HG03139 (cell line): Measurements from ENCODE around the gene CUL9.
"Not testable (repeated sequence)": the region's sequence is repeated elsewhere in the genome, so short reads cannot be mapped to it uniquely, and the experiment has no call there.

ENCODE experiments used
- ATAC-seq: cut with Tn5 transposase; IDR thresholded peaks from one replicate; pipeline ENCODE4 v1.9.1; 2021; ENCODE audit not compliant: unreplicated experiment

CUL9 gene

DNA sequence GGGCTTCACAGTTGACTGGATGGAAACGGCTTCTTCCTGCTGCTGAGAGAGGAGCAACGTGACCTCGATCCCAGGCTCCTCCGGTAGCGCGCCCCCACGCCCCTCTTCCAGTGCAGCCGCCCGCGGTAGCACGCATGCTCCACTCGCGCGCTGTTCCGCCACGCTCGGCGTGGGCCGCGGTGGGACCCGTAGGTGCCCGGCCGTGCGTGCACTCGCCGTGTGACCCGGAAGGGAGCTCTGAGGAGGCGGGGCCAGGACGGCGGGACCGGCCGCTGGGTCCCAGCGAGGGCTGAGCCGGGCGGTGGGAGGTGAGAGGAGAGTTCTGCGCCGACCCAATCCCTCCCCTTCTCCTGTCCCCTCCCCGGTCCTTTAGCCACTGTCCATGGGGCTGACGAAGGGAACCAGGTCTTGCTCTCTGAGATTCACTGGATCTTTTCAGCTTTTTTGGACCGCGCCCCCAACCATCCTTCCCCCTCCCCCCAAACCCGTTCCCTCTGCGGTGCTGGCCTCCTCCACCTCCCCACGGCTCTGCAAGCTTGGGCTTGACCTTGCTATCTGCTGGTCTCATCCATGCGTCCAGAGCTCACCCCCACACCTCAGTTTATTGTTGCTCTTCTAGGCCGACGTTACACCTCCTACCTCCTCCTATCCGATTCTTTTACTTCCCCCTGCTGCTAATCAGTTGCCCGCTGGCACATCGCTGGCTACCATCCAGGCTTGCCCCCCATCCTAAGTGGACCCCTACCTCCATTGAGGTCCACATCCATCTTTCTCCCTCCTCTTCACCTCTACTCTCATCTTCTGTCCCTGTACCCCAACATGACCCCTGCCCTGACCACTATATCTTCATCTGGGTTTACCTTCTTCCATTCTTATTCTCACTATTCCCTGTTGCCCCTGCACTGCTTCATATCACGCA is at the start of gene CUL9:
TSS of gene CUL9 (plus strand) at position 255 of the 919 bp plus-strand sequence. CDS start 2,115 bp downstream, outside the sequence.
- peak; percentile 92 for ATAC-seq

DNA sequence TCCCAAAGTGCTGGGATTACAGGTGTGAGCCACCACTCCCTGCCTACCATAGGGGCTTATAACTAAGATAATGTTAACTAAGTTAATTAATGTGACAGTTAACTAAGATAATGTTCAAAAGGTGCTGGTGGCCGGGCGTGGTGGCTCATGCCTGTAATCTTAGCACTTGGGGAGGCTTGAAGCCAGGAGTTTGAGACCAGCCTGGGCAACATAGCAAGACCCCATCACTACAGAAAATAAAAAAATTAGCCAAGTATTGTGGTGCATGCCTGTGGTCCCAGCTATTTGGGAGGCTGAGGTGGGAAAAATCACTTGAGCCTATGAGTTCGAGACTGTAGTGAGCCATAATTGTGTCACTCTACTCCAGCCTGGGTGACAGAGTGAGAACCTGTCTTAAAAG is 43.7 kb upstream of the CUL9 start:
- ATAC-seq: no peak

DNA sequence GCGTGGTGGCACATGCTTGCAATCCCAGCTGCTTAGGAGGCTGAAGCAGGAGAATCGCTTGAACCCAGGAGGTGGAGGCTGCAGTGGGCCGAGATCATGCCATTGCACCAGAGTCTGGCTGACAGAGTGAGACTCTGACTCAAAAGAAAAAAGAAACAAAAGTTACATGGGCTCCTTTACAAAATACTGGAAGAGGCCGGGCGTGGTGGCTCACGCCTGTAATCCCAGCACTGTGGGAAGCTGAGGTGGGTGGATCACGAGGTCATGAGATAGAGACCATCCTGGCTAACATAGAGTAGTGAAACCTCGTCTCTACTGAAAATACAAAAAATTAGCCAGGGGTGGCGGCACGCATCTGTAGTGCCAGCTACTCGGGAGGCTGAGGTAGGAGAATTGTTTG is 42.0 kb upstream of the CUL9 start:
- ATAC-seq: not testable (repeated sequence)

DNA sequence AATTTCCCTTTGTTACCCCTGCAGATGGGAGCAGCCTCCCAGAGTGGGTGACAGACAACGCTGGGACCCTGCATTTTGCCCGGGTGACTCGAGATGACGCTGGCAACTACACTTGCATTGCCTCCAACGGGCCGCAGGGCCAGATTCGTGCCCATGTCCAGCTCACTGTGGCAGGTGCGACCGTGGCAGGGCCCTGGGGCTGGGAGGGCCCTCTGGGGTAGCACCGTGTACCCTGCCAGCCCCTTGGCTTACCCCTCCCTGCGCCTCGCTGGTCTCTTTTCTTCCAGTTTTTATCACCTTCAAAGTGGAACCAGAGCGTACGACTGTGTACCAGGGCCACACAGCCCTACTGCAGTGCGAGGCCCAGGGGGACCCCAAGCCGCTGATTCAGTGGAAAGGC is 40.4 kb upstream of the CUL9 start:
- ATAC-seq: no peak

DNA sequence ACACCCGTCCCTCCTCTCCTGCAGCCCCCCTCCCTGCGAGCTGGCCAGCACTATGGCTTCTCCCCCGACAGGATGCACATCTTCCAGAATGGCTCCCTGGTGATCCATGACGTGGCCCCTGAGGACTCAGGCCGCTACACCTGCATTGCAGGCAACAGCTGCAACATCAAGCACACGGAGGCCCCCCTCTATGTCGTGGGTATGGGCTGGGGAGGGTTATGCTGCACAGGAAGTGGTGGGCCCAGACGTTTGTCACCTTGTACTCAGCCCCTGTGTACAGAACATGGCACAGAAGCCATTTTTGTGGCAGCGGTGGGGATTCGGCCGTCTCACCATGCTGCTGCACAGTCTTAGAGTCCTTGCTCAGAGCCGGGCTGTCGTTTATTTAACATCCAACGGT is 39.9 kb upstream of the CUL9 start:
- no peak for ATAC-seq

DNA sequence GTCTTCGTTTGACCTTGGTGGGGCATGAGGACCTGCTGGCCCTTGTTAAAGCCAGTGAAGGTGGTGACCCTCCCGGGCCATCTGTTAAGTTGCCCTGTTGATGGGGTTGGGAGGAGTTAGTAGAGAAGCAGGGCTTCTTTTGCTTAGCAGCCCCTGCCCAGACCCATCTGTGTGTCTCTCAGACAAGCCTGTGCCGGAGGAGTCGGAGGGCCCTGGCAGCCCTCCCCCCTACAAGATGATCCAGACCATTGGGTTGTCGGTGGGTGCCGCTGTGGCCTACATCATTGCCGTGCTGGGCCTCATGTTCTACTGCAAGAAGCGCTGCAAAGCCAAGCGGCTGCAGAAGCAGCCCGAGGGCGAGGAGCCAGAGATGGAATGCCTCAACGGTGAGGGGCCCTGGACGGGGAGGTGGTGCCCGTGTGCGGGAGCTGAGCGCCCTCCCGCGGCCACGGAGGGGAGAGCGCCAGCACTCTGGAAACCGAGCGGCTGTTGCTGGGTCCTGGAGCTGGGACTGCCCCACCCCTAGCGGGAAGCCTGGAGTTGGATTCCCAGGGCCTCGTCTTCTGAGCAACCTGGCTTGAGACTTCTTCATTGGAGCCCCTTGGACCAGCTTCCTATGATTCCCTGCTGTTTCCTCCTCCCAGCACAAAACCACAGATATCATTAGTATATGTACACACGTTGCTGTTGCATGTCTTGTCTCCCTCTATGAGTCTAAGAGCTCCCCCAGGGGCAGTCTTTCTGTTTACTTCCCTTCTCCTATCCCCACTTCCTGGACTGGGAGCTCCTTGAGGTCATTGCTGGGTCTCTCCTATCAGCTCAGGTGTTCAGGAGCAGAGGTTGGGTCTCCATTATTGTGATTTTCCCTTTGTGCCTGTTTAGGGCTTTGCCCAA is 38.5 kb upstream of the CUL9 start:
- ATAC-seq: peak; percentile 68

DNA sequence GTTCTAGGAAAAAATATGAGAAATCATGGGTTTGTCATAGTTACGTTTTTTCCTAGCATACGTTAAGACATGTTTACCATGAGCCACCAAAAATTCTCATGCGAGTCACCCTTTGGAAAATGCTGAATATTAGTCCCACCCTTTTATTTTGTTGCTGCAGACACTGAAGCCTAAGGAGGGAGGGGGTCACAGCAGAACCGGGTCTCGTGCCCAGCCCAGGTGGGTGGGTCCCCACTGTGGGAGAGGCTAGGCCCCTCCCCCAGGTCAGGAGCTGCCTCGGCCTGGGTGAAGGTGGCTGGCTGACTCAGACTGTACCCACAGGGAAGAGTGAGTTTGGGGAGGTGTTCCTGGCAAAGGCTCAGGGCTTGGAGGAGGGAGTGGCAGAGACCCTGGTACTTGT is 37.1 kb upstream of the CUL9 start:
- ATAC-seq: no peak

DNA sequence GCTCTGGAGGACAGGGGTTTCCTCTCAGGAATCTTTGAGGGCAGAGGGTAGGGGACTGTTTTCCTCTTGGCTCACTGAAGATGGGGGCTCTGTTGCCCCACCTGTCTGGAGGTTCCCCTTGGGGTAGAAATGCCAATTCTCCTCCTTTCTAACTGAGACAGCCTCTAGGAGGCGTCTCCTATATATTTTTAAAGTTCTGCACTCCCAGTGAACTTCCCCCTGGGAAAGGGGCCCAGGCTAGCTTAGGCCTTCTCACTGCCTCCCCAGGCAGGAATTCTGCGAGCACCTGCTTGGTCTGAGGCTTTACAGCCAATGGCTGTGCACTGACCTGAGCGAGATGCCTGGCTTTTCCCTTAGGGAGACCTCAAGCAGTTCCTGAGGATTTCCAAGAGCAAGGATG is 35.7 kb upstream of the CUL9 start:
- ATAC-seq: no peak

DNA sequence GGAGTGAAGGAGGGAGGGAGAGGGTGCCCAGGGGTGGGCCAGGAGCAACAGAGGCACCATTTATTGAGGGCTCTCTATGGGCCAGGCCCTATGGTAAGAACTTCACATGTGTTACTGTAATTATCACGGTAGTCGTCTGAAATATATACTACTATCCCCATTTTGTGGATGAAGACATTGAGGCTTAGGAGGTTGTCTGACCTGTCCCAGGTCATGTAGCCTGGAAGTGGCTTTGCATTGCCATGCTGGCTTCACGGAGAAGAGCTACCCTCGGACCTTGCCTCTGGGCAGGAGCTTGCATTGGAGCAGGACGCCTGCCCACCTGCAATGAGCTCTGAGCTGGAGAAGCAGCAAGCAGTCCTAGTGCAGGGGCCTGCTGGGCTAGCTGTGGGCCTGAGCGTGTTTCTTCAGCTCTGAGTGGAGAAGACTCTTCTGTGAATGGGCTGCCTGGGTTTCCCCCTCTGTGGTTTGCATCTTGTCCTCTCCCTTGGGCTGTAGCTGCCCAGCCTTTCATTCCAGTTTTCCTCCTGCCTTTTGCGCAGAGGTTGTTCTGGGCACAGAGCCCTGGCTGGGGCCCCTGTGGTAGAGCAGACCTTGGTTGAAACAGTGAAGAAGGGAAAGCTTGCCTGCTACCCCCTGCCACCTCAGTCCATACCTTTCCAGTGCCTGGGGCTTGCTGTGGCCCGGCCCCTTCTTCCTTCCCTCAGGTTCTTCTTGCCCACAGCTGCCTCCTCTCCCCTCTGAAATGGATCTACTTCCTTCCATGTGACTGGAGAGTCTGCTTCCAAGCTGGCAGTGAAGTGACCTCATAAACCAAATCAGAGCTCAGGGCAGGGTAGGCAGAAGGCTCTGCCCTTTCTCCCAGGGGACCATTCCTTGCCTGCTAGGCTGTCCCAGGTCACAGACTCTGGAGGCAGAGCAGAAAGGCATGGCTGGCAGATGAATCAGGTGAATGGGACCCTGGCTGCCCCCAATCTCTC is 35.0 kb upstream of the CUL9 start:
- ATAC-seq: no peak

DNA sequence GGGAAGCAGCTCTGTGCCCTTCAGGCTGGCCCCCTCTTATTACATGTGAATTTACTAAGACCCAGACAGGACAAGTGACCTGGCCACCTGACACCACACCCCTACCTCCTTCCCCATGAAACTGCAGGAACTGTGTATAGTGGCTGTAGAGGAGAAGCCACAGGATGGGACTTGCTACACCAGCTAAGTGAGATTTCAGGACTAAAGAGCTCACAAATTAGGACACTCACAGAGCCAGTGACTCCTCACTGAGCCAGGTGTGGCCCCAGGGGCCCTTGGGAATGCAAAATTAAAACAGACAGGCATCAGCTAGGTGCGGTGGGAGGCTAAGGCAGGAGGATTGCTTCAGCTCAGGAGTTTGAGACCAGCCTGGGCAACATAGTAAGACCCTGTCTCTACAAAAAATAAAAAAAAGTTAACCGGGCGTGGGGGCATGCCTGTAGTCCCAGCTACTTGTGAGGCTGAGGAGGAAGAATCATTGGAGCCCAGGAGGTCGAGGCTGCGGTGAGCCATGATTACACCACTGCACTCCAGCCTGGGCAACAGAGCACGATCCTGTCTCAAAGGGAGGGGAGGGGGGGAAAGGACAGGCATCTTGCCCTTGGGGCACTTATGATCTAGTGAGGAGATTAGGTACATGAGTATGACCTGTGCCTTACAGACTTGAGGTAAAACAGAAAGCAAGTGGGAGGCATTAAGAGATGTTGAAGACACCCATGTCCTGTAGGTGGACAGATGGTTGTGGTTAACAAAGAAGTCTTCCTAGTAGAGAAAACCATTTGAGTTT is 34.1 kb upstream of the CUL9 start:
- ATAC-seq: no peak

DNA sequence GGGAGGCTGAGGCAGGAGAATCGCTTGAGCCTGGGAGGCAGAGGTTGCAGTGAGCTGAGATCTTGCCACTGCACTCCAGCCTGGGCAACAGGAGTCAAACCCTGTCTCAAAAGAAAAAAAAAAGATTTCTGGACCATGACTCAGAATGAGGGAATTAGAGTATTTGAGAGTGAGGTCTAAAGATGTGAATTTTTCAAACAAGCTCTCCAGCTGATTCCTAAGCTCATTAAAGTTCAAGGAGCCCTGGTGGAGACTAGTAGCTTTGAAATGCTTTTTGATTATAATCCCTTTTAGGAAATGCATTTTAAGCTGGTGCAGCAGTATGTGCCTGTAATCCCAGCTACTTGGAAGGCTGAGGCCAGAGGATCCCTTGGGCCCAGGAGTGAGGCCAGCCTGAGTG is 32.7 kb upstream of the CUL9 start:
- ATAC-seq: no peak

DNA sequence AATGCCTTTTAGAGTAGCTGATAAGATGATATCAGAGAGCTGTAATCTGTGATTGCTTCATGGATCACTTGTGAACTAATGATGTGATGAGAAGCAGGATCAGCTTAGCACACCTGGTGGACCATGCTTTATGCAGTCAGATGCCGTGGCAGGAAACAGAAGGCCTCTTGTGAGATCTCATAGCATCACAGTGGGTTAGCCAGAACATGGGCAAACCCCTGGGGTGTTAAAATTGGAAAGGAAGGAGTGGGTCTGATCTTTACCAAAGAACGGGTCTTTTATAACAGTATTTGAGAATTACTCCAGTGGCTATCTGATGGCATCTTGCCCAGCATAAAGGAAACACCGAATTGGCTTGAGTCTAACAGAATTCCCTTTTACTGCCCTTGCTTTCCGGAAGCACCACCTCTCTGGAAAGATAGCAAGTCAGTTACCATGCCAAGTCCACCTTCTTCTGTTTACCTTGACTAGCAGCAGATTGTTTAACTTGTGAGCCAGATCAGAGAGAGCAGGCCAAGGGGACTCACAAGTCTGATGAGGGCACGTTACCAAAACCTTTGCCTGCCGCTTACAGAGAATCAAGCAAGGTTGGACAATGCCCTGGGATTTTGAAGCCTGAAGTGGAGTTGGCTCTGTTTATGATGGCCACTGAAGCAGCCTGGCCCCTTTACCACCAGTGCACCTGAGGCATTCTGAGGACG is 31.8 kb upstream of the CUL9 start:
- no peak for ATAC-seq

DNA sequence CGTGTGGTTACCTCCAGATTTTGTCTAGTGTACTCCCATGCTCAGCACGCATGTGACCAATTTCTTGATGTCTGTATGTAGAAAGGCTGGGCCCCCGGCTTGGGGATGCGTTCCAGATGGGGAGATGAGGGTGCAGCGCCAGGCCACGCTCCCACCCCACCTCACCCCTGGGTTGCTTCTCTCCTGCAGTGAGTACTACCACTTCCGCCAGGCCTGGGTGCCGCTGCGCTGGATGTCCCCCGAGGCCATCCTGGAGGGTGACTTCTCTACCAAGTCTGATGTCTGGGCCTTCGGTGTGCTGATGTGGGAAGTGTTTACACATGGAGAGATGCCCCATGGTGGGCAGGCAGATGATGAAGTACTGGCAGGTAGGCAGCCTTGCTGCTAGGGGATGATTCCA is 22.4 kb upstream of the CUL9 start:
- no peak for ATAC-seq

DNA sequence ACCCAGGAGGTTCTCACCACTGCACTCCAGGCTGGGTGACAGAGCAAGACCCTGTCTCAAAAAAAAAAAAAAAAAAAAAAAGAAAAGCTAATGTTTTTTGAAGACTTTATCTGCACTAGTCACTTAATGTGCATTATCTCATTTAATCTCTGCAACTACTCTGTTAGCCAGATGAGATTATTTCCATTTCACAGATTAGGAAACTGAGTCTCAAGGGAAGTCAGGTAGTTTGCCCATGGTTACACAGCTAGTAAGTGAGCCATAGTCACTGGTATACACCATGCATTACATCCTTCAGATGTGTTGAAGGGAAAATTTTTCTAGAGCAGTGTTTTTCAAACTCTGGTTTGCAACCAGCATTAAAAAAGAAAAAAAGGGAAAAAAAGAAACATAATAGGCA is 18.1 kb upstream of the CUL9 start:
- no peak for ATAC-seq

DNA sequence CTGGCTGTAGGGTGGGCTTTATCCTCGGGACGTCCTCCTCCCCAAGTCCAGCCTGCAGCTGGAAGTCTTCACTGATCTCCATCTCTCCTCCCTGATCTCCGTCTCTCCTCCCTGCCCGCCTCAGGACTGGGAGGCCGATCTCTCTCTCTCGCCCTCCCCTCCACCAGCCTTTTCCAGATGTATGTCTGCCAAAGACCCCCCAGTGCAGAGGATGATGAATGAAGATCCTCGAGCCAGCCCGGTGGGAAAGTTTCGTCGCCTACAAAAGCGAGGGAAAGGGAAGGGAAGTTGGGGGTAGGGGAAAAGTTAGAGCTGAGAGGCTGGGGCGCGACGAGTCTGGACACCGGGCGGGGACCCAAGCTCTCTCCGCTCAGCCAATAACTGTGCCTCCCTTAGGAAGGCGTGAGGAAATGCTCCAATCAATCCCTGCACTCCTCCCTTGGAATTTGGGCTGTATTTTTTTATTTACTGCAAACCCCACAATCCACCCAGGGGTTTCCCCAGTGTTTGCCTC is 11.5 kb upstream of the CUL9 start:
- ATAC-seq: no peak

DNA sequence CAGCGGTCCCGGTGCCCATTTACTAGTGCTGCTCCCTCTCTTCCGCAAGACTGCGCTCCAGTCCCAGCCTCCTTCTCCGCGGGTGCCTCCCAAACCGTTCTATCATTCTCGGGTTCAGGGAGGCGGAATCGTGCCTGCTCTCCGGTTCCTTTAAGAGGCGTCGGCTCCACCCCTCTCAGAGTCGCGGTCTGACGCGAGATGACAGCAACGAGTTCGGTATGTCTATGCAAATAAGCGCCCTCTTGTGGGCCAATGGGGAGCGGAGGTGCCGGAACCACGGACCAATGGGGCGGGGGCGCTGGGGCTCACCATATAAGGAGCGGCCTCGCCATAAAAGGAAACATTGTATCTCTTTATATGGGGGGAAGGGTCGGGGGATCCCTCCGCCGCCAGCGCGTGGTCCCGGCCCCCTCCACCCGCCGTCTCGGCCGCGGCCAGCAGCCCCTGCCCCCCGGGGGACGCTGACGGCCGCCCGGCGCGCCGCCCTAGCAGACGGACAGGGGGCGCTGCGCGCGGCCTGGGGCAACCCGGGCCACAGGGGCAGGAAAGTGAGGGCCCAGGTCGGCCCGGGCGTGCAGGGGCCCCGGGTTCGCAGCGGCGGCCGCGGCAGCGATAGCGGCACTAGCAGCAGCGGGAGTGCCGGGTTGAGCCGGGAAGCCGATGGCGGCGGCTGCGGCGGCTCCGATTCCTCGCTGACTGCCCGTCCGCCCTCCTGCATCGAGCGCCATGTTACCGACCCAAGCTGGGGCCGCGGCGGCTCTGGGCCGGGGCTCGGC is 10.9 kb upstream of the CUL9 start, which contains the start of gene SRF:
TSS of gene SRF (plus strand) at position 339 of the 776 bp plus-strand sequence. CDS start at position 727, 388 bp downstream.
- peak; percentile 54 for ATAC-seq

DNA sequence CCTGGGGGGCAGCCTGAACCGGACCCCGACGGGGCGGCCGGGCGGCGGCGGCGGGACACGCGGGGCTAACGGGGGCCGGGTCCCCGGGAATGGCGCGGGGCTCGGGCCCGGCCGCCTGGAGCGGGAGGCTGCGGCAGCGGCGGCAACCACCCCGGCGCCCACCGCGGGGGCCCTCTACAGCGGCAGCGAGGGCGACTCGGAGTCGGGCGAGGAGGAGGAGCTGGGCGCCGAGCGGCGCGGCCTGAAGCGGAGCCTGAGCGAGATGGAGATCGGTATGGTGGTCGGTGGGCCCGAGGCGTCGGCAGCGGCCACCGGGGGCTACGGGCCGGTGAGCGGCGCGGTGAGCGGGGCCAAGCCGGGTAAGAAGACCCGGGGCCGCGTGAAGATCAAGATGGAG is 10.3 kb upstream of the CUL9 start:
- ATAC-seq: no peak
